ENCODE results near the gene DENND4B. TPM values are rescaled to one million over a fixed set of nuclear protein-coding genes. Genes with fewer than 3 reads are reported as not detected.

DENND4B gene
- total and polyA plus RNA-seq, 9 of the 15 experiments (the other 6 are each of a cell fraction or from before 2014, with no cell fraction given): 9.5 to 80.5 (median 23.1) TPM

GRCh38 chr1:153945795-153946621 lies 510 bp downstream of the DENND4B start (continued):
- no peak for TF ChIP-seq RREB1 (CRISPR knock-in tag; IDR thresholded peaks at IDR 0.05)
- TF ChIP-seq ZNF12 (CRISPR knock-in tag; IDR thresholded peaks at IDR 0.05): no peak
- TF ChIP-seq ZKSCAN8 (CRISPR knock-in tag; IDR thresholded peaks at IDR 0.05): no peak
- TF ChIP-seq PHF21A (IDR thresholded peaks at IDR 0.05; ENCODE audit: borderline replicate concordance, low read depth): no peak
- TF ChIP-seq DNMT1 (IDR thresholded peaks at IDR 0.05): no peak
- no peak for TF ChIP-seq GTF2F1 (IDR thresholded peaks at IDR 0.05; ENCODE audit: low read depth, low read length)
- no peak for TF ChIP-seq FIP1L1 (IDR thresholded peaks at IDR 0.05; ENCODE audit: low read depth, low read length, poor library complexity, severe bottlenecking)
- TF ChIP-seq ATF1 (CRISPR knock-in tag; IDR thresholded peaks at IDR 0.05): no peak
- peak; percentile 57 for TF ChIP-seq ATF1 (tag; IDR thresholded peaks at IDR 0.05)
- TF ChIP-seq CEBPZ (IDR thresholded peaks at IDR 0.05; ENCODE audit: borderline replicate concordance, low read depth, low read length): no peak
- TF ChIP-seq ZNF668 (CRISPR knock-in tag; IDR thresholded peaks at IDR 0.05): no peak
- no peak for TF ChIP-seq TGIF2 (CRISPR knock-in tag; IDR thresholded peaks at IDR 0.05)
- TF ChIP-seq PRDM10 (IDR thresholded peaks at IDR 0.05; ENCODE audit: partially characterized antibody): peak; percentile 69
- no peak for TF ChIP-seq HEY1 (CRISPR knock-in tag; IDR thresholded peaks at IDR 0.05; ENCODE audit: borderline replicate concordance)
- no peak for TF ChIP-seq TEAD2 (tag; IDR thresholded peaks at IDR 0.05)

Data from K562 (cell line).